A549 (cell line): ENCODE measurements around the gene SSBP3. TPM values are rescaled to one million over a fixed set of nuclear protein-coding genes. Genes with fewer than 3 reads are reported as not detected.

ENCODE experiments used
- ATAC-seq, 2 experiments: fragments of 200-7000 bp in 1 of 2; fragments of >200 bp in 1 of 2; cut with Nextera tagmentation in 1 of 2; cut with Tn5 transposase in 1 of 2; 3 replicates each; pipeline versions ENCODE4 v1.8.0 to v1.9.1; 2018 to 2020; ENCODE audit warnings: mild to moderate bottlenecking in 1 of 2, moderate library complexity in 1 of 2
- CTCF ChIA-PET: fragments of 300-600 bp; sonication (Branson Sonifier 250); formaldehyde crosslinking; extraction: SDS; loops from one replicate; lab custom pipeline; 2021; ENCODE audit warnings: antibody characterized with exemption, inconsistent platforms; lab: Yijun Ruan, JAX
- POLR2A ChIA-PET: fragments of 350-600 bp; formaldehyde crosslinking; extraction: SDS; loops from one replicate; lab custom pipeline; 2021; ENCODE audit warnings: antibody characterized with exemption, inconsistent platforms; lab: Yijun Ruan, JAX
- DNase-seq, 2 experiments: peaks; one replicate each; pipeline versions ENCODE4 v3.0.0 to v3.0.0-alpha.2; 2011 to 2016; ENCODE audit warnings: low read depth in 1 of 2, low spot score in 1 of 2
- FAIRE-seq: peaks from 2 replicates; lab custom pipeline; 2011; peaks lifted over from hg19 to GRCh38; lab: Jason Lieb, UNC
- H3K27ac ChIP-seq, 2 experiments: fragments of >200 bp; sonication (Bioruptor Twin); formaldehyde crosslinking; 3 replicates each; pipeline ENCODE4 v1.5.1; 2016 to 2017
- H3K4me1 ChIP-seq: fragments of >200 bp; sonication (Bioruptor Twin); formaldehyde crosslinking; 3 replicates; pipeline ENCODE4 v1.6.1; 2016
- H3K4me2 ChIP-seq: fragments of >200 bp; sonication (Bioruptor Twin); formaldehyde crosslinking; 3 replicates; pipeline ENCODE4 v1.6.1; 2016
- H3K4me3 ChIP-seq: fragments of >200 bp; sonication (Bioruptor Twin); formaldehyde crosslinking; 3 replicates; pipeline ENCODE4 v1.5.1; 2016
- H3K9me3 ChIP-seq: fragments of >200 bp; sonication (Bioruptor Twin); formaldehyde crosslinking; 3 replicates; pipeline ENCODE4 v1.6.1; 2016
- CHD2 ChIP-seq: fragments of 150-350 bp; IDR thresholded peaks from 2 replicates; pipeline ENCODE4 v1.6.1; 2014; ENCODE audit warnings: low read length; ENCODE audit not compliant: partially characterized antibody
- CHD4 ChIP-seq: fragments of 200-600 bp; sonication (generic); IDR thresholded peaks from 2 replicates; pipeline ENCODE4 v1.6.1; 2016; ENCODE audit warnings: antibody characterized with exemption, mild to moderate bottlenecking, borderline replicate concordance
- EHF ChIP-seq: fragments of 250-450 bp; sonication (Bioruptor Pico); IDR thresholded peaks from 2 replicates; pipeline ENCODE4 v1.5.0; 2020; ENCODE audit warnings: mild to moderate bottlenecking
- ELK1 ChIP-seq: fragments of 150-350 bp; IDR thresholded peaks from 2 replicates; pipeline ENCODE4 v1.6.1; 2014; ENCODE audit warnings: low read depth, mild to moderate bottlenecking, low read length
- EP300 ChIP-seq, 2 experiments: fragments of >200 bp; sonication (Bioruptor Twin); formaldehyde crosslinking; IDR thresholded peaks; 2 replicates in 1 of 2; 3 replicates in 1 of 2; pipeline ENCODE4 v1.6.1; 2016 to 2017
- FOSB ChIP-seq: fragments of 250-450 bp; sonication (Bioruptor Pico); IDR thresholded peaks from 2 replicates; pipeline ENCODE4 v1.5.0; 2020; ENCODE audit warnings: mild to moderate bottlenecking, moderate library complexity
- FOSL2 ChIP-seq, 2 experiments: fragments of 450-650 bp in 1 of 2; fragments of >200 bp in 1 of 2; sonication (Bioruptor Twin) in 1 of 2; formaldehyde crosslinking; IDR thresholded peaks; 2 replicates each; pipeline versions ENCODE4 v1.5.0 to v1.6.1; 2016 to 2020; ENCODE audit warnings: mild to moderate bottlenecking in 1 of 2, moderate library complexity in 1 of 2
- GATA3 ChIP-seq: IDR thresholded peaks from 2 replicates; pipeline ENCODE4 v1.6.1; 2012; ENCODE audit warnings: borderline replicate concordance
- HEYL ChIP-seq: fragments of 250-450 bp; sonication (Bioruptor Pico); IDR thresholded peaks from 2 replicates; pipeline ENCODE4 v1.8.0; 2021; ENCODE audit warnings: mild to moderate bottlenecking, moderate library complexity
- MAFK ChIP-seq: fragments of 450-650 bp; IDR thresholded peaks from 2 replicates; pipeline ENCODE4 v1.6.1; 2014; ENCODE audit not compliant: partially characterized antibody
- MAZ ChIP-seq: fragments of 150-350 bp; IDR thresholded peaks from 2 replicates; pipeline ENCODE4 v1.6.1; 2014; ENCODE audit warnings: antibody characterized with exemption, low read depth, low read length, borderline replicate concordance
- MYC ChIP-seq: IDR thresholded peaks from 2 replicates; pipeline ENCODE4 v1.6.1; 2012; ENCODE audit warnings: mild to moderate bottlenecking, inconsistent platforms, low read length, improper control_type of control experiment, borderline replicate concordance
- NR3C1 ChIP-seq: fragments of >200 bp; sonication (Bioruptor Twin); formaldehyde crosslinking; IDR thresholded peaks from 3 replicates; pipeline ENCODE4 v1.6.1; 2017
- PHF8 ChIP-seq: fragments of 200-600 bp; sonication (generic); IDR thresholded peaks from 2 replicates; pipeline ENCODE4 v1.6.1; 2016; ENCODE audit warnings: low read depth, mild to moderate bottlenecking, antibody characterized with exemption, moderate library complexity, borderline replicate concordance
- POLR2A ChIP-seq: IDR thresholded peaks from 2 replicates; pipeline ENCODE4 v1.6.1; 2012; ENCODE audit warnings: mild to moderate bottlenecking, low read length
- POLR2AphosphoS2 ChIP-seq: conservative IDR thresholded peaks from 2 replicates; pipeline ENCODE4 v1.6.1; 2012; ENCODE audit warnings: low read length, improper control_type of control experiment, inconsistent platforms
- RARB ChIP-seq: fragments of 250-450 bp; sonication (Bioruptor Pico); IDR thresholded peaks from 2 replicates; pipeline ENCODE4 v1.8.0; 2021; ENCODE audit warnings: mild to moderate bottlenecking, moderate library complexity
- RFX5 ChIP-seq: fragments of 450-650 bp; IDR thresholded peaks from 2 replicates; pipeline ENCODE4 v1.7.1; 2014; ENCODE audit warnings: antibody characterized with exemption, mild to moderate bottlenecking, moderate library complexity
- SREBF2 ChIP-seq: fragments of 450-650 bp; IDR thresholded peaks from 2 replicates; pipeline ENCODE4 v1.6.1; 2014; ENCODE audit warnings: mild to moderate bottlenecking, moderate library complexity
- TFCP2L1 ChIP-seq: fragments of 250-450 bp; sonication (Bioruptor Pico); IDR thresholded peaks from 2 replicates; pipeline ENCODE4 v1.5.0; 2021; ENCODE audit warnings: mild to moderate bottlenecking
- TP53 ChIP-seq: fragments of 250-450 bp; sonication (Bioruptor Pico); IDR thresholded peaks from 2 replicates; pipeline ENCODE4 v1.5.0; 2021; ENCODE audit warnings: mild to moderate bottlenecking, moderate library complexity
- ZFP36 ChIP-seq: fragments of 450-650 bp; IDR thresholded peaks from 2 replicates; pipeline ENCODE4 v1.6.1; 2014; ENCODE audit warnings: borderline replicate concordance; ENCODE audit not compliant: partially characterized antibody
- WGBS: methylation state at CpG from one replicate; pipeline ENCODE4 v1.1.6; 2017; ENCODE audit errors: missing lambda C conversion rate; 5-methylcytosine and 5-hydroxymethylcytosine counted together
- polyA plus RNA-seq, 4 experiments: library from polyadenylated mRNA; depleted of rRNA in 3 of 4; stranded (reverse); fragments of >200 nt; fragmentation: RNase III in 1 of 4; extraction: RNeasy Plus Mini Kit Qiagen cat#74134 plus additional on column Dnase treatment in 1 of 4; gene quantifications; 2 replicates in 3 of 4; 3 replicates in 1 of 4; pipeline ENCODE4 v1.2.3, GENCODE V29; 2011 to 2017
- TF ChIP-seq, protein P1 (sequence below): fragments of >200 bp; sonication (Bioruptor Twin); formaldehyde crosslinking; IDR thresholded peaks from 2 replicates; pipeline ENCODE4 v1.6.1; 2016
- TF ChIP-seq, protein P2 (sequence below): fragments of 250-450 bp; sonication (Bioruptor Pico); IDR thresholded peaks from 2 replicates; pipeline ENCODE4 v1.5.0; 2021; ENCODE audit warnings: mild to moderate bottlenecking, moderate library complexity, borderline replicate concordance

The SSBP3 gene
- polyA plus RNA-seq, 2 of the 4 experiments (the other 2 are of a cell fraction): 7.2 to 9.1 TPM

DNA sequence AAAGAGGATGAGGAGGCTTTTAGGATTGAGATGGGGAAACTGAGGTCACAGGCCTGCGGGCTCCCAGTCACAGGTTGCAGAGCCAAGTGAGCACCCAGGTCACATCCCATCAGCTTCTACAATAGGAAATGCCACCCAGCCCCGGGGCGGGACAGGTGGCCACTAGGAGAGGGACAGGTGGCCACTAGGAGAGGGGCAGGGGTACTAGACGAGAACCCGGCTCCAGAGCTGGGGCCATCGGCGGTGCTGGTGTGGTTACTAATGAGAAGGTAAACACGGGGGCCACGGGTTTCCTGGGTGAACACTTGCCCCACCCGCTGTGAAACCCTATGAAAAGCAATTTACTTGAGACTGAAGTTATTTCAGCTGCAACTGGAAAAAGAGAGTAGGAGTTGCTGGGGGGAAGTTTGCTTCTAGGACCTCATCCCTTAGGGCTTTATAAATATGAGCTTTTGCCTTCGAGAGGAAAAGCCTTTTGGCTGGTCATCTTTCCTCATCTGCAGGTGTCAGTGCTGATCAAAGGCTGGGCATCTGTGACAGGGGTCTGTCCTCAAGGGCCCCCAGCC is 153.7 kb downstream of the SSBP3 start:
- H3K4me2 ChIP-seq: no peak overlapping the region
- ATAC-seq (no peak), DNase-seq (no peak), FAIRE-seq (no peak)
- H3K27ac ChIP-seq: peak overlapping the region in 1 of 2 experiments; percentile 70; a peak in 2 of 6 replicates
- H3K9me3 ChIP-seq: no peaks in the 10 kb centered on the region
- WGBS: 83% methylated on average over 10 of the region's 11 CpGs
- CTCF ChIA-PET: no interaction called here
- POLR2A ChIA-PET: no interaction called here
- TF ChIP-seq EP300 (IDR thresholded peaks at IDR 0.05): no peak
- TF ChIP-seq POLR2A: no peak
- TF ChIP-seq RARB (CRISPR knock-in tag): no peak
- TF ChIP-seq, protein P1, sequence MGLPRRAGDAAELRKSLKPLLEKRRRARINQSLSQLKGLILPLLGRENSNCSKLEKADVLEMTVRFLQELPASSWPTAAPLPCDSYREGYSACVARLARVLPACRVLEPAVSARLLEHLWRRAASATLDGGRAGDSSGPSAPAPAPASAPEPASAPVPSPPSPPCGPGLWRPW: no peak
- TF ChIP-seq MYC: no peak
- no peak for TF ChIP-seq MAZ
- no peak for TF ChIP-seq GATA3
- TF ChIP-seq HEYL (CRISPR knock-in tag): no peak
- no peak overlapping the region for H3K4me3 ChIP-seq
- H3K4me1 ChIP-seq: peaks cover 7% of the 10 kb centered on the region; the same call in 2 of the 3 replicates

DNA sequence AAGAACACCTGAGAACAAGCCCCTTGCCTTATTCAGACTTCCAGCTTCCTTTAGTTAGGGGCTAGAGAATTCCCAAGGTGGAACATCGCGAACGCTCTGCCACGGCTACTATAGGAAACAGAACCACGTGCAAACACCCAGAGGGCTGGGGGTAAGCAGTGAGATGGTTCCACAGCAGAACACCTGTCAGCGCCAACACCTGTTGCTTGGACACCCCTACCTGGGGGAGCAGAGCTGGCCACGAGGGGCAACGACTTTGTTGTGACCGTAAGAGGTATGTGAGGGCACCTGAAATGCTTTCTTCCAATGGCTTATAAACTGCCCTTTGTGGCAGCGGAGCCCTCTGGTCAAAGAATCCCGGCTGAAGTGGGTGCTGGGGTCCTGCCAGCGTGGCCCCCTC is 155.5 kb downstream of the SSBP3 start:
- DNase-seq (no peak), FAIRE-seq (no peak), ATAC-seq (no peak)
- ChIA-PET POLR2A (no interaction called here), CTCF (interaction anchor here (1.7 kb wide), 1 partner anchor 20 kb away, joined by 4 read pairs; no protein-coding TSS in a partner anchor)
- no peaks in the 10 kb centered on the region for H3K9me3 ChIP-seq
- TF ChIP-seq PHF8 (no peak), ELK1 (no peak), ZFP36 (no peak)
- H3K4me3 ChIP-seq: no peak overlapping the region
- H3K4me1 ChIP-seq: peaks cover 7% of the 10 kb centered on the region; the same call in 2 of the 3 replicates
- WGBS: 89% methylated on average over 11 of the region's 12 CpGs
- H3K27ac ChIP-seq: no peak overlapping the region; a peak in 1 of 6 replicates
- no peak overlapping the region for H3K4me2 ChIP-seq

GRCh38 chr1:54249819-54250435 is 156.3 kb downstream of the SSBP3 start:
- Histone ChIP-seq H3K9me3 (no peaks in the 10 kb centered on the region), H3K4me3 (no peak overlapping the region), H3K4me2 (no peak overlapping the region), H3K27ac (peak overlapping the region in 1 of 2 experiments; percentile 68; a peak in 2 of 6 replicates)
- WGBS: 60% methylated on average over 7 of the region's 9 CpGs
- peak in 1 of 2 experiments; percentile 37; a peak in 3 of 6 replicates for ATAC-seq
- ChIA-PET POLR2A (no interaction called here), CTCF (interaction anchor here (1.7 kb wide), 1 partner anchor 21 kb away, joined by 4 read pairs; no protein-coding TSS in a partner anchor)
- FAIRE-seq: no peak
- DNase-seq: peak; percentile 48 to 71
- TF ChIP-seq FOSL2 (IDR thresholded peaks at IDR 0.05): no peak
- peak; percentile 40 for TF ChIP-seq FOSL2 (CRISPR knock-in tag; IDR thresholded peaks at IDR 0.05)
- no peak for TF ChIP-seq POLR2A
- TF ChIP-seq ELK1: no peak
- no peak for TF ChIP-seq EHF (CRISPR knock-in tag)
- TF ChIP-seq TFCP2L1 (CRISPR knock-in tag): no peak
- TF ChIP-seq SREBF2: no peak
- TF ChIP-seq GATA3: no peak
- TF ChIP-seq, all 56 proteins: peak for 1
- H3K4me1 ChIP-seq: peaks cover 7% of the 10 kb centered on the region; the same call in 2 of the 3 replicates

DNA sequence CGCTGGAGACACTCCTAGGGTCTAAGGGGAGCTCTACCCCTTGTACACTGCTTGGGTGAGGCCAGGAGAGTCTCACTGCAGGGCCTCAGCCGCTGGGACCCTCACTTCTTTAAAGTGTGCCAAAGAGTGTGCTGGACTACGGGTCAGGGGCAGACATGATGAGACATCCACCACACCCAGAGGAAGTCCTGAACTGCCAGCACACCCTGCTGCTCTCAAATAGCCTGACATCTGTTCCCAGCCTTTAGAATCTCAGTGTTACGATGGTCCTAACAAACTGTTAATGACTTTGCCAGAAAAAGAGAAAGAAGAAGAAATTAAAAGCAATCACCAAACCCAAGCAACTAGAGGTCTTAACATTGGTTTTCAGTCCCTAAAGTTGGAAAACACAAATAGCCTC is 157.2 kb downstream of the SSBP3 start:
- 92% methylated on average over 2 of the region's 4 CpGs for WGBS
- ChIA-PET POLR2A (no interaction called here), CTCF (interaction anchor here (1.7 kb wide), 1 partner anchor 22 kb away, joined by 4 read pairs; no protein-coding TSS in a partner anchor)
- no peak overlapping the region for H3K4me2 ChIP-seq
- ATAC-seq (no peak), FAIRE-seq (no peak), DNase-seq (no peak)
- H3K27ac ChIP-seq: no peak overlapping the region
- no peak overlapping the region for H3K4me3 ChIP-seq
- no peaks in the 10 kb centered on the region for H3K9me3 ChIP-seq
- peaks cover 7% of the 10 kb centered on the region; the same call in 2 of the 3 replicates for H3K4me1 ChIP-seq
- TF ChIP-seq, protein P2, sequence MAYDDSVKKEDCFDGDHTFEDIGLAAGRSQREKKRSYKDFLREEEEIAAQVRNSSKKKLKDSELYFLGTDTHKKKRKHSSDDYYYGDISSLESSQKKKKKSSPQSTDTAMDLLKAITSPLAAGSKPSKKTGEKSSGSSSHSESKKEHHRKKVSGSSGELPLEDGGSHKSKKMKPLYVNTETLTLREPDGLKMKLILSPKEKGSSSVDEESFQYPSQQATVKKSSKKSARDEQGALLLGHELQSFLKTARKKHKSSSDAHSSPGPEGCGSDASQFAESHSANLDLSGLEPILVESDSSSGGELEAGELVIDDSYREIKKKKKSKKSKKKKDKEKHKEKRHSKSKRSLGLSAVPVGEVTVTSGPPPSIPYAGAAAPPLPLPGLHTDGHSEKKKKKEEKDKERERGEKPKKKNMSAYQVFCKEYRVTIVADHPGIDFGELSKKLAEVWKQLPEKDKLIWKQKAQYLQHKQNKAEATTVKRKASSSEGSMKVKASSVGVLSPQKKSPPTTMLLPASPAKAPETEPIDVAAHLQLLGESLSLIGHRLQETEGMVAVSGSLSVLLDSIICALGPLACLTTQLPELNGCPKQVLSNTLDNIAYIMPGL (CRISPR knock-in tag): no peak
- TF ChIP-seq RFX5: no peak
- no peak for TF ChIP-seq EHF (CRISPR knock-in tag)
- no peak for TF ChIP-seq CHD4
- TF ChIP-seq TP53: no peak
- TF ChIP-seq FOSB (CRISPR knock-in tag): no peak
- no peak for TF ChIP-seq MAZ
- no peak for TF ChIP-seq HEYL (CRISPR knock-in tag)
- no peak for TF ChIP-seq MAFK
- TF ChIP-seq NR3C1: no peak
- no peak for TF ChIP-seq POLR2AphosphoS2
- TF ChIP-seq TFCP2L1 (CRISPR knock-in tag): no peak
- TF ChIP-seq CHD2: no peak
